PC-3 (cell line): ENCODE measurements around the gene SLCO2B1.

Source experiments
- EZH2phosphoT487 ChIP-seq: fragments of 300-600 bp; sonication (generic); IDR thresholded peaks from 2 replicates; pipeline ENCODE4 v1.6.1; 2018; ENCODE audit warnings: mild to moderate bottlenecking, antibody characterized with exemption, low read length, borderline replicate concordance
- TF ChIP-seq, protein P1 (sequence below): fragments of 300-600 bp; sonication (generic); conservative IDR thresholded peaks from 2 replicates; pipeline ENCODE4 v1.5.1; 2017; ENCODE audit warnings: antibody characterized with exemption, low read depth, mild to moderate bottlenecking, low read length

DNA sequence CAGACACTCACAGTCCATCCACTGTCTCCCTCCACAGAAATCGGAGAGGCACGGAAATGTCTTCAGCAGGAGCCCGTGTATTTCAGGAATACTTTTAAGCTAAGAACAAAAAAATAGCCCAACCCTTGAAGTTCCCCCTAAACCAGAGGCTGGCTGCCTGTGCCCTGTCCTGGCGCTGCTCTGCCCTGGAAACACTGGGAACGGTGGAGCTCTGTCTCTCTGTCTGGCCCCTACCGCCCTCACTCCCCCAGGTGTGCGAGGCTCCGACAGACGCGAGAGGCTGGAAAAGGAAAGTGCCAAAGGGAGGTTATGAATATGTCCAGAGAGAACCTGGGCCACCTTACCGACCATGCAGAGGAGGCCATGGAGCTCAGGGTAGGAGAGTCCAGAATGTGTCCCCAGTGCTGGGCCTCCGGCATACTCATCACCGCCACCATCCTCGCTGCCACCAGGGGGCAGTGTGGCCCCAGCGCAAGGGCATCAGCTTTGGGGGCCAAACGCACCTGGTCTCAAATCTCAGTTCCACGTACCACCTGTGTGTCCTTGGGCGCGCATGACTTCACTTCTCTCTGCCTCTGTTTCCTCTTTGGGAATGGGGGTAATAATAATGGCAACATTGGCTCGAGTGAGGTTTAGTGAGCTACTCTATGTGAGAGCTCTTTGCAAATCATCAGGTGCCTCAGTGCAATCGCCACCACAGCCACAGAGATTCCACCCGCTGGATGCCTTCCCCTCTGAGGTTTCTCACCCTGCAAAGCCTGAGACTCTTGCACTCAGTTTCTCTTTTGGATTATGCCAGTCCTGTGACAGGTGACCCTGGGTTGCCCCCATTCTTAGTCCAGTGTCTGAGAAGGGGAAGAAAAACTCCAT lies 10.4 kb upstream of the SLCO2B1 start:
- TF ChIP-seq, protein P1, sequence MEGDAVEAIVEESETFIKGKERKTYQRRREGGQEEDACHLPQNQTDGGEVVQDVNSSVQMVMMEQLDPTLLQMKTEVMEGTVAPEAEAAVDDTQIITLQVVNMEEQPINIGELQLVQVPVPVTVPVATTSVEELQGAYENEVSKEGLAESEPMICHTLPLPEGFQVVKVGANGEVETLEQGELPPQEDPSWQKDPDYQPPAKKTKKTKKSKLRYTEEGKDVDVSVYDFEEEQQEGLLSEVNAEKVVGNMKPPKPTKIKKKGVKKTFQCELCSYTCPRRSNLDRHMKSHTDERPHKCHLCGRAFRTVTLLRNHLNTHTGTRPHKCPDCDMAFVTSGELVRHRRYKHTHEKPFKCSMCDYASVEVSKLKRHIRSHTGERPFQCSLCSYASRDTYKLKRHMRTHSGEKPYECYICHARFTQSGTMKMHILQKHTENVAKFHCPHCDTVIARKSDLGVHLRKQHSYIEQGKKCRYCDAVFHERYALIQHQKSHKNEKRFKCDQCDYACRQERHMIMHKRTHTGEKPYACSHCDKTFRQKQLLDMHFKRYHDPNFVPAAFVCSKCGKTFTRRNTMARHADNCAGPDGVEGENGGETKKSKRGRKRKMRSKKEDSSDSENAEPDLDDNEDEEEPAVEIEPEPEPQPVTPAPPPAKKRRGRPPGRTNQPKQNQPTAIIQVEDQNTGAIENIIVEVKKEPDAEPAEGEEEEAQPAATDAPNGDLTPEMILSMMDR = peak; percentile 98
- no peak for TF ChIP-seq EZH2phosphoT487
